PC-9 (cell line): ENCODE data around the gene SCART1.

Experiments used
- CTCF ChIP-seq: fragments of 200-600 bp; sonication (generic); conservative IDR thresholded peaks from 2 replicates; pipeline ENCODE4 v1.6.1; 2017; ENCODE audit warnings: mixed run types, antibody characterized with exemption, mild to moderate bottlenecking, moderate library complexity
- EZH2 ChIP-seq: fragments of 200-600 bp; sonication (generic); IDR thresholded peaks from 2 replicates; pipeline ENCODE4 v1.8.0; 2017; ENCODE audit warnings: antibody characterized with exemption, low read depth

- TF ChIP-seq CTCF (no peak), EZH2 (no peak)
Observed at GRCh38 chr10:133442967-133443924, 10.5 kb upstream of the SCART1 start.
